CD4-positive, alpha-beta T cell treated with Interleukin-15 for 4 hours (primary cell): ENCODE measurements around the gene MBD2.

ENCODE experiments used
- DNase-seq: peaks from one replicate; pipeline ENCODE4 v3.0.0-alpha.2; 2020; ENCODE audit warnings: low spot score

Gene MBD2

DNA sequence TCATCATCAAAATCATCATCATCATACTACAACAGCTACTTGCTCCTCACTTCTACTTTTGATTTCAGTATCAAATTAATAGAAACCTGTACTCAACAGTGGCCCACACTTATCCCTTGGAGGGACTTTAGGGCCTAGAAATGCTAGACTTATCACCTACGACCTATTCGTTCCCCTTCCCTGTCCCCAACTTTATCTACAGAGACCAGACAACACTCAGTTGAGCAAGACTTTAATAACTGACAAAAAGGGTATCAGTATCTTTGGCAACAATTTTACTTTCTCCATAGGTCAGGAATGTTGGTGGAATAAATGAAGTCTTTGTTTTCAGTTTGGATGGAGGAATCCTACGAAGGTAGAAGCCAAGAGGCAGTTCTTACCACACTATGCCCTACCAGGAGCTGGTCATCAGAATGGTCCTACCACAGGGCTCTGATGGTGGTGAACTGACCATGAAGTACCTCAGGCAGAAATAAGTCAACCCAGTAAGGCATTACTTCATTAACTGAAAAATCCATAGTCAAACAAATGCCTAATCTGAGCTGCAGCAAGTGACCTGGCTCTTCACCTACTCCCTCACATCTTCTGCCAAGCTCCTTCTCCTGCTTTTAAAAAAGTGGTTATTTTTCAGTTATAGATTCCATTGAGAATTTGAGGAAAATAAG, 26.6 kb downstream of the MBD2 start:
- DNase-seq, result no peak

- DNase-seq, result no peak
These were observed 30.7 kb downstream of the MBD2 start for GRCh38 chr18:54193786-54194185.

DNA sequence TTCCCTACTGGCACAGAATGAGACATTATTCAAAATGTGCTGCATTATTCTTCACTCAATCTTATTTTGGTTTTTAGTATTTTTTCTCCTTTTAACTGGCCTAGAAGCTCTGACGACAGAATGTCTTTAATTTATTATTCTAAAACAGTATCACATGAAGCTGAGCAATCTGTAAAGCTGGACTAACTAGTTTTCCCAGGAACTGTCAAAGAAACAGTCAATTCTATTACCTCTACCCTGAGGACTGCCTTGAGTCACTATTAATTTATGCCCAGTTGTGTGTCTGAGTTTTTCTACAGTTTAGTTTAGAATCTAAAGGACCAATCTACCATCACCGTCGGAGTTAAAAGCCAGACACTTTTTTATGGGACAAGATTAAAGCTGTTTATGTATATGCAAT, 31.6 kb downstream of the MBD2 start:
- DNase-seq, result no peak

DNA sequence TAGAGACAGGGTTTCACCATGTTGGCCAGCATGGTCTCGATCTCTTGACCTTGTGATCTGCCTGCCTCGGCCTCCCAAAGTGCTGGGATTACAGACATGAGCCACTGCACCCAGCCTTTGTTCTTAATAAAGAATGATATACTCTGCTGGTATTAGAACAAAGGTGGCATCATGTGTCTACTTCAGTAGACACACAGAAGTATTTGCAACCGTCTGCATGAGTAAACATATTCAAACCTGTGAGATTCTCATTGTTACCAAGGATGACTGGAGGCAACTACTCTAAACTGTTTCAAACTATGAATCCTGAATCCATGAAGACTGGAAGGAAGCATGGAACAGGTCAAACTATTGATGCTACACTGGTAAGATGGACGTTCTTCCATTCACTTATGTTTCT, 32.1 kb downstream of the MBD2 start:
- no peak for DNase-seq

DNA sequence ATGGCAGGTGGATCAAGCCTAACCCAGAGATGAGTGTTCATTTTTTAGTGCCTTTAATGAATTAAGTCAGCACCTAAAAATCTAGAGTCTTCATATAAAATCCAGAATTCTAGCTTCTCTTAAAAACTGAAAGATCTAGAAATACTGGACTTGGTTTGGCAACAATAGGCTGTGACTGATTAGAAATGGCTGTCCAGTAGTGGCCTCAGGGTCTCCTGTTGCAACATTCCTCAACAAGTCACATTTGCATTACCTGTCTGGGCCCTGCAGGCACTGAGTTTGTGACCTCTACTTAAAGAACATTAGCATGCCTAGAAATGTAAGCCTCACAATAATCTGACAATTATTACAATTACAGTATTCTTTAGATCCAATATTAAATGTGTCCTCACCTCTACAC, 33.1 kb downstream of the MBD2 start:
- DNase-seq, result no peak

- DNase-seq, result no peak
These were observed 37.1 kb downstream of the MBD2 start for GRCh38 chr18:54187372-54187771.

DNA sequence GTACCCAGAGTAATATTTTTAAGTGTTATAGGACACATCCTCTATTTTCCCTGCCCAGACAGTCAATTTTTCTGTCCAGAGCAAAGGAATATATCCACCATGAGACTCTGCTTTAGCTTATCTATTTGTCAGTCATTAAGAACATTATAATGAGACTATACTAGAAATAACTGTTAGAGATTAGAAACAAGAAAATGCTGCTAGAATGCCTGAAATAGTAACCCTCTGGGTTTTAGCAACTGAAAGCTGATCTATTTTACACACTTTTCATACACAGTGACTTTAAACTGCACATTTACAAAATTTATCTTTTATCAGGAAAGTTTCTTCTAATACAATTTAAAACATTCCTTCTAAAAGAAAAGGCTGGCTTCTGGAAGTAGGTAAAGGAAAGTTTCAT, 39.6 kb downstream of the MBD2 start:
- DNase-seq, result no peak

DNA sequence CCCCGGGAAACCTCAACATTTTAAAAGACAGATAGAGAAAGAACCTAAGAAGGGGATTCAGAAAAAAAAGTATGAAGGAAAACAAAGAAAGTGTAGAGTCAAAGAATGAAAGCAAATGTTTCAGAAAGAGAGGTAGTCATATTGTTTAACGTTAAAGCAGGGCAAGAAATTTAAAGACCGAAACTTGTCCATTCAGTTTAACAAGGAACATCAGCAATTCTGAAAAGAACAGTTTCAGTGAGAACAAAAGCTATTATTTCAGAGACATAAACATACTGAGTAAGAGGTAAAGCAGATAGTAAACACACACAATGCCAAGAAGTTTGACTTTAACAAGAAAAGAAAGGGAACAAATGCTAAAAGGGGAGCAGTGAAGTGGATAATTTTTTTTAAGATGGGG, 41.1 kb downstream of the MBD2 start:
- no peak for DNase-seq

GRCh38 chr18:54181856-54182602, 42.4 kb downstream of the MBD2 start:
- no peak for DNase-seq

GRCh38 chr18:54173980-54174630, 50.4 kb downstream of the MBD2 start:
- no peak for DNase-seq

- no peak for DNase-seq
These were observed 51.2 kb downstream of the MBD2 start for GRCh38 chr18:54173250-54173649.

DNA sequence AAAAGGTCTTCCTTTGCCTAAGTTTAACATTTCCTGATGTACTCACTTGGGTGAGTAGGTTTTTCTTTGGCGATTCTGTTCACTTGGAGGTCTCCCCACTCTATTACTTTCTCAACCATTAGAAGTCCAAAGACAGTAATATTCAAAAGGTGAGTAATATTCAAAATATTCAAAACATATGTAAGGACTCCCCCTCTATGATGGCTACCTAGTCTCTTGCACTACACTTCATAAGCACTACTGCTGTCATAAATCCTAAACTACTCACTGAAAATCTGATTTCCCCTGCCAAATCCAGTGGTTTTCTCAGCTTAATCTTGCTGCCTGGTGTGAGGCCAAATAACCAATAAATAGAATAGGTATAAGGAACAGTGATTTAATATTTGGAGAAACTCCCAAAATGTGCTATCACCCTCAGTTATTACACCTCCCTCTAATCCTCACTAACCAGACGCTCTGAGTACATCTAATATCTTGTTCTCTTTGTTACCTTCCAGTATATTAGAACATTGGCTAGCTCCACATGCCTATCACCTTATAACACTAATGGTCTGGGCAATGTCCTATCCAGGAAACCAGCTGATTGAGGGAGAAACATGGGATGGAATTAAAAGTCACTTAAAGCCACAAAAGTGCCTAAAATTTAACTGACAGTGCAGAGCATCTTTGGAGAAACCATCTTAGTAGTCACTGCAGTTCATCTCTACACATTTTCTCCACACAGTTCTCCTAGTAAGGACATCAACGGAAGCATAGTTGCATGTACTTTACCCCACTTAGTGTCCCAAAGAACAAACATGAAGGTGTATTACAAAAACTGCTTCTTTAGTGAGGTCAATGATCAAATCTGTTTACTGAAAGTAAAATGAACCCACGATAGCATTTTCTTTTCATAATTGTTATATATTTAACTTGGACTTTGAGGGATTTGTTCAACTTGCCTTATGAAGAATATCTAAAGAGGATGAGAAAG, 54.8 kb downstream of the MBD2 start:
- DNase-seq, result no peak

- DNase-seq, result no peak
These were observed 59.0 kb downstream of the MBD2 start for GRCh38 chr18:54165450-54165849.

GRCh38 chr18:54163453-54163852, 61.0 kb downstream of the MBD2 start:
- no peak for DNase-seq

DNA sequence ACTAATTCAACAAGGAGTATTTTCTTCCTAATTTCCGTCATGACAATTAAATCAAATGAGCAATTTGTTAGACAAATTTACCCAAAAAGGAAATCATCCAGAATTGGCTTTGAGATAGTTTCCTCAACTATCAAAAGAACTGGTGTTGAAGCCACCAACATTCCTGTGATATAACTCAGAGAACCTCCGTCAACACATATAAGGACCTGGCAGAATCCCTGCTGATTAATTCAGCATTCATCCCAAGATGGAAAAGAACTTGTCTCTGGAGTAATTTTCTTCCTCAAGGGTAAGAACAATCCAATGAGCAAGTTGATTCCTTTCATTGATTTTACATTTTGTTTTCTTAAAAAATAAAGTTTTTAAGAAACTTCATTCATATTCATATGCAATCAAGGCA, 62.0 kb downstream of the MBD2 start:
- DNase-seq, result no peak

- DNase-seq, result no peak
These were observed 63.2 kb downstream of the MBD2 start for GRCh38 chr18:54161267-54161666.

DNA sequence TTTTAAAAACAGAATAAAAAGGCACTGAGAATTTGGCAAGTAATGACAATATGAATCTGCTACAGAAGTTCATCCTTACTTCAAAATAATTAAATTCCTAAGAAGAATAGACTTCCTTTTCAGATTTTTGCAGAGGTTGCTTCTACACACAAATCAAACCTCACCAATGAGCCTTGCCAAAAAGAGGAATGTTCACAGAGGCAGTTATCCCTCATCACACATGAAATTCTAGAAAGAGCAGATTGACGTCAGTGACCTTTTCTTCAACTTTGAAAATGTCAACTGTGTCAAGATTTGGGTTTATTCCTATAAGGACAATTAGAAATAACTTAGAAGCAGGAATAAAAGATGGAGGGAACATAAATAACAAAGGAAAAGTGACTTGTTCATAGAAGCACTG, 64.6 kb downstream of the MBD2 start:
- DNase-seq, result no peak

GRCh38 chr18:54157646-54158385, 66.7 kb downstream of the MBD2 start:
- DNase-seq, result no peak

DNA sequence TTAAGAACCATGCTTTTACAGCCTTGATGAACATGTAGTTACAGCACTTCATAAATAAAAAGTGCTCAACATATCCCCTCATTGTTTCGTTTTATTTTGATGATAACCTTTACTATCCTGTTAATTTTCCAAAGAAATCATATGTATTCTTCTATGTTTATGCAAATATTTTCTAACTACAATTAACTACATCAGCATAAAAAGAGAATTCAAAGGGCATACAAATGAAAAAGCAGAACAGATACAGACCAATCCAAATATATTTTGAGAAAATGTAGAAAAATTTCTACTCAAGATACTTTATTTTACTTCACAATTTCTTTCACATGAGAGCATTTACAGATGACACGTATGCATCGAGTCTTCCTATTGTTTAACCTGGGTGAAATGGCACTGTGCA, 69.1 kb downstream of the MBD2 start:
- no peak for DNase-seq

DNA sequence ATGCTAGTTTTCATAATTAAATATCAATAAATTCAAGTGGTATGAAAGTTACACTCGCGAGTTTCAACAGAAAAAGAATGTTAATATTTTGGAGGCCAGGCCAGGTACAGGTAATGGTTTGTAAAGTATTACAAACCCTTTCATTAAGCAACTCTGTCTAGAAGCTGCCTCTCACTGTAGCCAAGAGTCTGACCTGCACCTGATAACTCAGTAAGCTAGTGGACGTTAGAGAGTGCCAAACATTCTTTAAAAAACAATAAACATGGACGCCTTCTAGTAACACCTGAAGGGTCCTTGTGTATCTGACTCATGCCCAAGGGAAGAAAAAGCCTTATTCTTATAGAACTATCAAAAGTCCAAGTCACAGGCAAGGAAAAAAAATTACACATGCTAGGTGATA, 70.2 kb downstream of the MBD2 start:
- no peak for DNase-seq

- no peak for DNase-seq
These were observed 73.1 kb downstream of the MBD2 start for GRCh38 chr18:54151376-54151775.

- no peak for DNase-seq
These were observed 74.2 kb downstream of the MBD2 start for GRCh38 chr18:54150226-54150625.
